Activated T-helper 9 cell treated with anti-CD3 and anti-CD28 coated beads, Interleukin-2, amount 50 U/mL, for 16 hours (primary cell): ENCODE measurements around the gene ONECUT3.
"Not testable (repeated sequence)": the region's sequence is repeated elsewhere in the genome, so short reads cannot be mapped to it uniquely, and the experiment has no call there.

Experiments used
- DNase-seq: peaks from one replicate; pipeline ENCODE4 v3.0.0-alpha.2; 2020; ENCODE audit warnings: low read depth

Gene ONECUT3

GRCh38 chr19:1794424-1795172, 41.3 kb downstream of the ONECUT3 start:
- no peak for DNase-seq

GRCh38 chr19:1796395-1797142, 43.3 kb downstream of the ONECUT3 start:
- DNase-seq = no peak

- not testable (repeated sequence) for DNase-seq
Measured at GRCh38 chr19:1797313-1797712, 44.0 kb downstream of the ONECUT3 start.

GRCh38 chr19:1799695-1800342, 46.5 kb downstream of the ONECUT3 start:
- no peak for DNase-seq

DNA sequence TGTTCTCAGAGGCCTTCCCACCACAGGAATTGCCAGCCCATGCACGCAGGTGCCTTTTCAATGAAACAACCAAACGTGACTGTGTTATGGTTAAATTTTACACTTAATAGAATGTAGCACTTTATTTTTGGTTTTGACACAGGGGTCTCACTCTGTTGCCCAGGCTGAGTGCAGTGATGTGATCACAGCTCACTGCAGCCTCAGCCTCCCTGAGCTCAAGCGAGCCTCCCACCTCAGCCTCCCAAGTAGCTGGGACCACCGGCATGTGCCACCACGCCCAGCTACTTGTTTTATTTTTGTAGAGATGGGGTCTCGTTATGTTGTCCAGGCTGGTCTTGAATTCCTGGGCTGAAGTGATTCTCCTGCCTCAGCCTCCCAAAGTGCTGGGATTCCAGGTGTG, 51.6 kb downstream of the ONECUT3 start:
- DNase-seq = no peak

DNA sequence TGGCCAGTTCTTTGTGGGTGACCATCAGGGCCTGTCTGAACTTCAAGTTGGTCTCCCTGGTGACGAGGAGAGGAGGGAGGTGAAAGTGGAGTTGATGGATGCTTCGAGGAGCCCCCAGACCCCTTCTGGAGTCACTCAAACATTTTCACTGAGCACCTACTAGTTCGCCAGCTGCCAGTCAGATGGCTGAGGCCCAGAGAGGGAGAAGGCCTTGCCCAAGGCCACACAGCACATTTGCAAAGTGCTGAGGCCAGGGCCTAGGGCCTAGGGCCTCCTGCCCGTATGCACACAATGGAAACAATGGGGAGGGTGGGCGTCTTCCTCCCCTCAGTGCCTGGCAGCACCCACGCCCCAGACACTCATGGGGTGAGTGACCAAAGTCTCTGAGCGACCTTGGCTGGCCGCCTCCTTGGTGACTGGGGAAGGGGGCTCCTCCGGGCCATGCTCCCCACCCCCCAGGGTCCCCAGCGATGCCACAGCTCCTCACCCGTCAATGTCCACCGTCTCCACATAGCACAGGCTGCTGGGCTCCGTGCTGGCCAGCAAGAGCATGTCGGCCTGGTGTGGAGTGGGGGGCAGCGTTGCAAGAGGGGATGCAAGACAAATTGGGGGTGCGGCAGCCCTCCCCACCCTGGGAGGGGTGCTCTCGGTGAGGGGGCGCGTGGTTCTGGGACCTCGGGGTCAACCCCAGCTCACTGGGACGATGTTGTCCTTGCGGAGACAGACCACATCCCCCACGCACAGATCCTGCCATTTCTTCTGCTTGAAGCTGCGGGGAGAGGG, 52.3 kb downstream of the ONECUT3 start:
- DNase-seq = no peak

GRCh38 chr19:1806184-1807029, 53.1 kb downstream of the ONECUT3 start:
- DNase-seq = no peak

DNA sequence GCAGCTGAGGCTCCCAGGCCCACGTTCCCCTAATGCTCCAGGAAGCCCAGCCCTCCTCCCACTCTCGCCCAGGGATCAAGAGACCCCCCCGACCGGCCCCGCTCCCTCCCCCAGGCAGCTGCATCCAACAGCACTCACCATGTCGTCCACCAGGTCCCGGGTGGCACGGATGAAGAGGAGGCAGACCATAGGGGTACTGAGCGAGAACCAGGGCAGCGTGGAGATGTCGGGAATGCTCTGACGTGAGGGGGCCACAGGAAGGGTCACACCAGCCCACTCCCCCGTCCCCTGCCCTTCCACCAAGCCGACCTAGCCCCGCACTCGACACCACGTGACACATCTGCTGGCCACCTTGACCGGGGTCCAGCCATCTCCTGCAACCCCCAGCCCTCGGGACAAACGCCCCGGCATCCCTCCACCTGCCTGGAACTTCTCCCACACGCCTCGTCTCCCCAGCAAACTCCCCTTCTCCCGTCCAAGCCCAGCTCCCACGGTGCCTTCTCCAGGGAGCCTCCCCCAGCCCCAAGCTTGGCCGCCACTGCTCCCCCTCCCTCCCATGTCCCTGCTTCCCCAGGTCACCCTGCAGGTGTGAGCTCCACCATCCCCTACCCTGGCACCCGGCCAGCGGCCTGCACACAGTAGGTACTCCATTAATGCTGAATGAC, 53.9 kb downstream of the ONECUT3 start:
- DNase-seq = no peak

GRCh38 chr19:1807695-1808394, 54.5 kb downstream of the ONECUT3 start:
- no peak for DNase-seq

GRCh38 chr19:1808395-1808731, 55.1 kb downstream of the ONECUT3 start:
- no peak for DNase-seq

- no peak for DNase-seq
Measured at GRCh38 chr19:1809678-1810077, 56.4 kb downstream of the ONECUT3 start.

DNA sequence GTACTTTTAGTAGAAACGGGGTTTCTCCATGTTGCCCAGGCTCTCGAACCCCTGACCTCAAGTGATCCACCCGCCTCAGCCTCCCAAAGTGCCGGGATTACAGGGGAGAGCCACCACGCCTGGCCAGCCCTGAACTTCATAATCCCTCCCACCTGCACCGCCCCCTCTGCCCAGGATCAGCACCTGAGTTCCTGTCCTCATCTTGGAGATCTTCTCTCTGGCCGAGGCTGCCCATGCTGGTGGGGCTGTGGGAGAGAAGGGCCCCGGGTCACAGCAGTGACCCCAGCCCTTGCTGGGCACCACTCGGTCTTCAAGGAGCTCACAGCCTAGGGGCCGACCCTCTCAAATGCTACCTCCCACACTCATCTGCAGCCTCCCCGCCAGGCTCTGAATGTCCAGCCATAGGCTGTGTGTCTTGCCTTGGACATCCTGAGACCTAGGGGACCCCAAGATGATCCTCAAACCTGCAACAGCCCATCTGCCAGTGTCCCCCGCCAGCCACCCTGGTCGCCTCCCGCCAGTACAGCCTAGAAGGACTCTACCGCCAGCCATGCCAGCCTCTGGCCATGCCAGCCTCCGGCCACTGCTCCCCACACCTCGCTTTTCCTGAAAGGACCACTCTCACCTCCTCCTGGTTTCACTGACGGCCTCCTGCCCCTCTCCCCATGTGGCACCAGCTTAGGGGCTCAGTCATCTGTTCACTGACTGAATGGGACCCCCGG, 57.3 kb downstream of the ONECUT3 start:
- DNase-seq = no peak

DNA sequence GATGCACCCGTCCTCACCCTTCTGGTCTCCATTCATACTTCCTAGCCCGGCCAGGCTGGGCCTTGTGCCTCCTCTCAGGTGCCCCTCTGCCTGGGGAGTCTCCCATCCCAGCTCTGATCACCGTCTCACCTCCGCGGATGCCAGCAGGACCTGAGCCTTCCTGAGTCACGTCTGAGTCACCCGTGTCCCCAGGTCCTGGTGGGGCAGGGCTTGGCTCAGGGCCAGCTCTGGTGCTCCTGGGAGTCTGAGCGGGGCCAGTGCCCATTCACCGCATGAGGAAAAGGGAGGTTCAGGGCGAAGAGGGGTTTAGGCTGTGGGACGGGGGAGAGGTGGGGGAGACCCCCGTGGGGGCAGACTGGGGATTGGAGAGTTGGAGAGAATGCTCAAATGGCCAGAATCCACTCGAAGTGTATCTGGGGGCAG, 58.2 kb downstream of the ONECUT3 start:
- DNase-seq = peak; percentile 57

- DNase-seq = no peak
Measured at GRCh38 chr19:1811942-1812425, 58.7 kb downstream of the ONECUT3 start, which contains the start of gene ATP8B3. Gene ATP8B3 (minus strand): TSS chr19:1812276. CDS start chr19:1811736, 540 bp downstream.

DNA sequence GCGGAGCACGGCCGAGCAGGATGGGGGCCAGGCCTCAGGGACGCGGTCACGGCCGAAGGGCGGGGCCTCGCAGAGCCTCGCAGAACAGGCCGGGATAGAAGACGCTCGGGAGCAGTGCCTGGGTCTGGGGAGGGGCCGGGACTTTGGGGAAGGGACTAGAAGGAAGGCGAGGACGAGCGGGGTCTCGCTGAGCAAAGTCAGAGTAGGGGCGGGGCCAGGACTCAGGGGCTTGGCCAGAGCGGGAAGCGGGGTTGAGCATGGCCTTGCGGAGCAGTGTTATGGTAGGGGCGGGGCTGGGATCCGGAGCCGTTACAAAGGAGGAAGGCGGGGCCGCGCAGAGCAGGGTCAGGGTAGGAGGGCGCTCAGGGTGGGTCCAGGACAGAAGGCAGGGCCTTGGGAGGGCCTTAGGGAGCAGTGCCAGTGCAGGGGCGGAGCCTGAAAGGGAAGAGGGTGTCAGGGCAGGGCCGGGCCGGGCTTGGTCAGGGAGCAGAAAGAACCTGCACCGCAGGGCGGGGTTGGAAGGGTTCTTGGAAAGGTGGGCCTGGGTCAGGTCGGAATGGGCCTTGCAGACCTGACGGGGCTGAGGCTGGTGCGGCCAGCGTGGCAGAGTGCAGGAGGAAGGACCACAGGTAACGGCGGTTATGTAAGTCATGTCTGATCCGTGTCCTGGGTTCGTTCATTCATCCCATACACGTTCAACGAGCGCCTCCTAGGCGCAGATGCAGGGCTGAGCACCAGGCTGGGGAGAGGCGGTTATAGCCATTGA, 59.3 kb downstream of the ONECUT3 start:
- DNase-seq = peak; percentile 62

- DNase-seq = no peak
Measured at GRCh38 chr19:1813192-1814182, 60.2 kb downstream of the ONECUT3 start.

DNA sequence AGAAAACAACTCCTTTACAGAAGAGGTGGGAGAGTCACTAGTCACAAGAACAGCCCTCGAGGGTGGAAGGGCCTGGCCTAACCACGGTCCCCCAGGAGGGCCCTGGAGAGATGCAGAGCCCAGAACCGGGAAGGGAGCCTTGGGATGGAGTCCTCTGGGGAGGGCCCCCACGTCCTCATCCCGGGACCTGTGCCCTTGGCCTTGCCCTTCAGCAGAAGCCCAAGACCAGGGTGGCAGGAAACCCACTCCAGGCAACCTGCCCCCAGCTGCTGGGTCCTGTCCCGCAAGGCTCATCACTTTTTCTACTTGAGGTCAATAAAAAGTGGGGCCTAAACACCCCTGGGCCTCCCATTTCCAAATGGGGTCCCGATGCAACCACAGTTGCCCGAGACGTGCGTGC, 61.1 kb downstream of the ONECUT3 start:
- no peak for DNase-seq
